GM18868 (cell line): ENCODE results near the gene SLC18A3.

ENCODE experiments used
- ATAC-seq: cut with Tn5 transposase; IDR thresholded peaks from one replicate; pipeline ENCODE4 v1.9.1; 2021; ENCODE audit warnings: mild to moderate bottlenecking, moderate library complexity; ENCODE audit not compliant: unreplicated experiment

The SLC18A3 gene

GRCh38 chr10:49647985-49648795, 38.1 kb downstream of the SLC18A3 start:
- no peak for ATAC-seq

GRCh38 chr10:49649294-49649693, 39.2 kb downstream of the SLC18A3 start:
- no peak for ATAC-seq

GRCh38 chr10:49649936-49650723, 40.0 kb downstream of the SLC18A3 start:
- ATAC-seq, result no peak

GRCh38 chr10:49650724-49651034, 40.6 kb downstream of the SLC18A3 start:
- ATAC-seq, result no peak

GRCh38 chr10:49651039-49651835, 41.1 kb downstream of the SLC18A3 start:
- no peak for ATAC-seq

GRCh38 chr10:49651917-49652316, 41.8 kb downstream of the SLC18A3 start:
- no peak for ATAC-seq

- ATAC-seq, result no peak
Measured at GRCh38 chr10:49652421-49653272, 42.5 kb downstream of the SLC18A3 start.

- no peak for ATAC-seq
Measured at GRCh38 chr10:49653273-49653929, 43.3 kb downstream of the SLC18A3 start.

GRCh38 chr10:49654036-49654693, 44.1 kb downstream of the SLC18A3 start:
- no peak for ATAC-seq

GRCh38 chr10:49655099-49655498, 45.0 kb downstream of the SLC18A3 start:
- no peak for ATAC-seq

- ATAC-seq, result no peak
Measured at GRCh38 chr10:49656845-49657493, 46.9 kb downstream of the SLC18A3 start.

GRCh38 chr10:49657606-49658005, 47.5 kb downstream of the SLC18A3 start:
- ATAC-seq, result no peak

- ATAC-seq, result no peak
Measured at GRCh38 chr10:49661140-49661856, 51.2 kb downstream of the SLC18A3 start.
